ENCODE measurements around the gene LCE3D. TPM values are rescaled to one million over a fixed set of nuclear protein-coding genes. Genes with fewer than 3 reads are reported as not detected.
"Not testable (repeated sequence)": the region's sequence is repeated elsewhere in the genome, so short reads cannot be mapped to it uniquely, and the experiment has no call there.

LCE3D gene
- total and polyA plus RNA-seq, 2 donors (not counting 1 experiment from before 2014, with no cell fraction given): not detected

- H3K27me3 Mint-ChIP-seq: peaks cover 3% of the 10 kb centered on the region
- no peaks in the 10 kb centered on the region for H3K79me2 ChIP-seq (ENCODE audit: control insufficient read depth, insufficient read depth, low read length)
- ATAC-seq (ENCODE audit: low read depth) (no peak), DNase-seq (no peak)
- ChIA-PET POLR2A (no interaction called here), CTCF (no interaction called here)
- no peak overlapping the region for H3K9ac ChIP-seq (ENCODE audit: low read length)
- intact Hi-C loops (cut with micrococcal nuclease): no loop called here
- no peak overlapping the region for H2AFZ ChIP-seq (ENCODE audit: insufficient read depth, low read depth, low read length, poor library complexity, severe bottlenecking)
- no peak overlapping the region for H3K4me3 Mint-ChIP-seq
- TF ChIP-seq CTCF (IDR thresholded peaks at IDR 0.05) (no peak), EZH2 (IDR thresholded peaks at IDR 0.05; ENCODE audit: borderline replicate concordance, insufficient read depth, low read depth, low read length, poor library complexity, severe bottlenecking) (no peak)
- no peaks in the 10 kb centered on the region for H3K4me1 ChIP-seq (ENCODE audit: control insufficient read depth in 2 of 2, insufficient read depth in 2 of 2, low read length in 2 of 2)
- H3K4me1 Mint-ChIP-seq: no peaks in the 10 kb centered on the region
- no peak overlapping the region for H3K27ac ChIP-seq (ENCODE audit: low read length in 2 of 2)
- H3K4me2 ChIP-seq (replicated peaks; ENCODE audit: low read depth, low read length, poor library complexity, severe bottlenecking): no peak overlapping the region
- H3K27me3 ChIP-seq (replicated peaks in 1 of 4; ENCODE audit: control extremely low read depth in 1 of 4, control insufficient read depth in 3 of 4, insufficient read depth in 4 of 4, low read length in 3 of 4): no peaks in the 10 kb centered on the region
- peaks cover 7% of the 10 kb centered on the region for H3K9me3 Mint-ChIP-seq (ENCODE audit: insufficient read depth)
- WGBS (ENCODE audit: insufficient coverage): 73% methylated on average over 7 of the region's 14 CpGs
- no peaks in the 10 kb centered on the region for H3K36me3 ChIP-seq (replicated peaks in 1 of 2; ENCODE audit: control extremely low read depth in 1 of 2, control insufficient read depth in 1 of 2, extremely low read depth in 1 of 2, insufficient read depth in 2 of 2, low read length in 1 of 2)
- no peak overlapping the region for H3K4me3 ChIP-seq (ENCODE audit: control extremely low read depth in 1 of 5, extremely low read depth in 1 of 5, insufficient read depth in 1 of 5, low read depth in 2 of 5, low read length in 4 of 5)
- no peaks in the 10 kb centered on the region for H4K20me1 ChIP-seq (ENCODE audit: control insufficient read depth, insufficient read depth, low read length, poor library complexity, severe bottlenecking)
- no peak overlapping the region for H3K27ac Mint-ChIP-seq
- H3K9me3 ChIP-seq (ENCODE audit: control extremely low read depth in 1 of 3, control insufficient read depth in 2 of 3, insufficient read depth in 1 of 3, low read length in 2 of 3): peaks cover 0 to 9% (median 0%) of the 10 kb centered on the region in 3 donors
Observed at GRCh38 chr1:152565535-152566215, 14.6 kb downstream of the LCE3D start.

- Mint-ChIP-seq H3K4me3 (no peak overlapping the region), H3K9me3 (ENCODE audit: insufficient read depth) (peaks cover 7% of the 10 kb centered on the region), H3K4me1 (no peaks in the 10 kb centered on the region), H3K27ac (no peak overlapping the region), H3K27me3 (peaks cover 3% of the 10 kb centered on the region)
- Histone ChIP-seq H2AFZ (ENCODE audit: insufficient read depth, low read depth, low read length, poor library complexity, severe bottlenecking) (no peak overlapping the region), H3K79me2 (ENCODE audit: control insufficient read depth, insufficient read depth, low read length) (no peaks in the 10 kb centered on the region), H3K27me3 (replicated peaks in 1 of 4; ENCODE audit: control extremely low read depth in 1 of 4, control insufficient read depth in 3 of 4, insufficient read depth in 4 of 4, low read length in 3 of 4) (no peaks in the 10 kb centered on the region), H3K4me3 (ENCODE audit: control extremely low read depth in 1 of 5, extremely low read depth in 1 of 5, insufficient read depth in 1 of 5, low read depth in 2 of 5, low read length in 4 of 5) (no peak overlapping the region), H3K9ac (ENCODE audit: low read length) (no peak overlapping the region), H4K20me1 (ENCODE audit: control insufficient read depth, insufficient read depth, low read length, poor library complexity, severe bottlenecking) (no peaks in the 10 kb centered on the region), H3K36me3 (replicated peaks in 1 of 2; ENCODE audit: control extremely low read depth in 1 of 2, control insufficient read depth in 1 of 2, extremely low read depth in 1 of 2, insufficient read depth in 2 of 2, low read length in 1 of 2) (no peaks in the 10 kb centered on the region), H3K9me3 (ENCODE audit: control extremely low read depth in 1 of 3, control insufficient read depth in 2 of 3, insufficient read depth in 1 of 3, low read length in 2 of 3) (peaks cover 0 to 8% (median 0%) of the 10 kb centered on the region in 3 donors), H3K4me2 (replicated peaks; ENCODE audit: low read depth, low read length, poor library complexity, severe bottlenecking) (no peak overlapping the region), H3K4me1 (ENCODE audit: control insufficient read depth in 2 of 2, insufficient read depth in 2 of 2, low read length in 2 of 2) (no peaks in the 10 kb centered on the region), H3K27ac (ENCODE audit: low read length in 2 of 2) (no peak overlapping the region)
- WGBS (ENCODE audit: insufficient coverage): no CpG with 5 or more reads among the region's 2 CpGs
- ChIA-PET CTCF (no interaction called here), POLR2A (no interaction called here)
- no peak for DNase-seq
- ATAC-seq (ENCODE audit: low read depth): no peak
- TF ChIP-seq EZH2 (IDR thresholded peaks at IDR 0.05; ENCODE audit: borderline replicate concordance, insufficient read depth, low read depth, low read length, poor library complexity, severe bottlenecking): no peak
- no peak for TF ChIP-seq CTCF (IDR thresholded peaks at IDR 0.05)
- intact Hi-C loops (cut with micrococcal nuclease): no loop called here
Observed at GRCh38 chr1:152565115-152565514, 15.2 kb downstream of the LCE3D start.

DNA sequence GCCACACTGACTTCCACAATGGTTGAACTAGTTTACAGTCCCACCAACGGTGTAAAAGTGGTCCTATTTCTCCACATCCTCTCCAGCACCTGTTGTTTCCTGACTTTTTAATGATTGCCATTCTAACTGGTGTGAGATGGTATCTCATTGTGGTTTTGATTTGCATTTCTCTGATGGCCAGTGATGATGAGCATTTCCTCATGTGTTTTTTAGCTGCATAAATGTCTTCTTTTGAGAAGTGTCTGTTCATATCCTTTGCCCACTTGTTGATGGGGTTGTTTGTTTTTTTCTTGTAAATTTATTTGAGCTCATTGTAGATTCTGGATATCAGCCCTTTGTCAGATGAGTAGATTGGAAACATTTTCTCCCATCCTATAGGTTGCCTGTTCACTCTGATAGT is 32.0 kb downstream of the LCE3D start:
- H3K4me3 ChIP-seq (ENCODE audit: control extremely low read depth in 1 of 5, extremely low read depth in 1 of 5, insufficient read depth in 1 of 5, low read depth in 2 of 5, low read length in 4 of 5); H3K27me3 ChIP-seq (replicated peaks in 1 of 4; ENCODE audit: control extremely low read depth in 1 of 4, control insufficient read depth in 3 of 4, insufficient read depth in 4 of 4, low read length in 3 of 4); H3K79me2 ChIP-seq (ENCODE audit: control insufficient read depth, insufficient read depth, low read length); H3K36me3 ChIP-seq (replicated peaks in 1 of 2; ENCODE audit: control extremely low read depth in 1 of 2, control insufficient read depth in 1 of 2, extremely low read depth in 1 of 2, insufficient read depth in 2 of 2, low read length in 1 of 2); H3K4me1 Mint-ChIP-seq; H3K9me3 ChIP-seq (ENCODE audit: control extremely low read depth in 1 of 3, control insufficient read depth in 2 of 3, insufficient read depth in 1 of 3, low read length in 2 of 3); H3K9me3 Mint-ChIP-seq (ENCODE audit: insufficient read depth); H3K4me2 ChIP-seq (replicated peaks; ENCODE audit: low read depth, low read length, poor library complexity, severe bottlenecking); intact Hi-C loops (cut with micrococcal nuclease); DNase-seq; H3K4me3 Mint-ChIP-seq; H3K27ac ChIP-seq (ENCODE audit: low read length in 2 of 2); ATAC-seq (ENCODE audit: low read depth); H3K27ac Mint-ChIP-seq; H2AFZ ChIP-seq (ENCODE audit: insufficient read depth, low read depth, low read length, poor library complexity, severe bottlenecking); H3K4me1 ChIP-seq (ENCODE audit: control insufficient read depth in 2 of 2, insufficient read depth in 2 of 2, low read length in 2 of 2); H3K9ac ChIP-seq (ENCODE audit: low read length); H4K20me1 ChIP-seq (ENCODE audit: control insufficient read depth, insufficient read depth, low read length, poor library complexity, severe bottlenecking); POLR2A ChIA-PET; CTCF ChIA-PET: not testable (repeated sequence)
- no CpG with 5 or more reads among the region's 1 CpG for WGBS (ENCODE audit: insufficient coverage)
- H3K27me3 Mint-ChIP-seq: peaks cover 11% of the 10 kb centered on the region
